ENCODE results near the gene ATP11C.
A peak's percentile ranks its signal among the peaks of the same experiment; 100 is the strongest.
"Not testable (repeated sequence)": the region's sequence is repeated elsewhere in the genome, so short reads cannot be mapped to it uniquely, and the experiment has no call there.

The ATP11C gene

DNA sequence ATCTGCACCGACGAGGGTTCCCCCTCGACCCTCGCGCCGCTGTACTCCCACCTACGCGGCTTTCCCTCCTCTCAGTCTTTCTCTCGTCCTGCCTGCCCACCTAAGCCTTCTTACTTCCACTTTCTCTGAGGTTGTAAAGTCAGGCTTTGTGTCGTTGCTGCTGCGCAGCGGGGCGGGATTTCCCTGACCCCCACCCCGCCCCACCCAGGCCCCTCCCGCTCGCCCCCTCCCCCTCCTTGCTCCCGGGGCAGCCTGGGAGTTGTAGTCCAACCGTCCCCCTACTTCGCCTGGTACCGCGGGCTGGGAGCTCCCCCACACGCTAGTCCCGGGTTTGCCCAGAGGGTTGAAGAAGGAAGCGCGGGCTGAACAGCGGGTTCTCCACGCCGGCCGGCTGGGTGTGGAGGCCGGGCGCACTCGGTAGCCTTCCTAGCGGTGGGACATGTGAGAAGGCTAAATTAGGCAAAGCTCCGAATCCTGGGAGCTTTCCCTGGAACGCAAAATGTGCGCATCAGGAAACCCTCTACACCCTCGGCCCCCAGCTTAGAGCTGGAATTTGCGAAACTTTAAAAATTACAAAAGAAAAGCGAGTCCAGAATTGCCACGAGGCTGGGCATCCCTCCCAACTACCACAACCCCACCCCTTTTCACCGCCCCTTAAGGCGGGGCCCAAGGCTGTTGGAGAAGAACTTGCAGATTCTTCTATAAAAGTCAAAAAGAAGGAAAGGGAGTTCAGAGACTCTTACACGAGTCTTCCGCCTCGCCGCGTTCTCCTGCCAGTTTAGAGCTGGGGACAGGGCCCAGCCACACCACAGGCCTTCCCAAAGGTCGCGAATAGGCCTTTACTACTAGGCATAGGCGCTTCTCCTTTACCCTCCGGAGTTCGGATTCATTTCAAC, at the start of gene ATP11C:
Gene ATP11C, minus strand, starts transcription at position 153 of the 896 bp plus-strand sequence. CDS start 1,011 bp downstream, outside the sequence.
- DNase-seq = peak; percentile 84

DNA sequence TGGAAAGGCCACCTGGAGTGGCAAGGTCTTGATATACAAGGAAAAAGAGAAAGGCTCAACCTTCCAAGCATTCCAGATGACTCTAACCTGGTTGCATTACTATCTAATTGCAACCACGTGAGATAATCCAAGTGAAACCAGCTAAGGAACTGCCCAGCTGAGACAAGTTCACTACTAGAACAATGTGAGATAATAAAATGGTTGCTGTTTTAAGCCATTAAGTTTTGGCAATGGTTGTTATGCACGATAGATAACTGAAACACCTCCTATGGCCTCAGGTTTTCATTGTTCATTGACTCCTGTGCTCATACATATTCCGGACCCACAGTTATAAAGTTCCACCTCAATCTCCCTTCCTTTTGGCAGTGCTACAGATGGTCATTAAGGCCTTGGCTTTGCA, 41.6 kb upstream of the ATP11C start:
- DNase-seq = no peak

DNA sequence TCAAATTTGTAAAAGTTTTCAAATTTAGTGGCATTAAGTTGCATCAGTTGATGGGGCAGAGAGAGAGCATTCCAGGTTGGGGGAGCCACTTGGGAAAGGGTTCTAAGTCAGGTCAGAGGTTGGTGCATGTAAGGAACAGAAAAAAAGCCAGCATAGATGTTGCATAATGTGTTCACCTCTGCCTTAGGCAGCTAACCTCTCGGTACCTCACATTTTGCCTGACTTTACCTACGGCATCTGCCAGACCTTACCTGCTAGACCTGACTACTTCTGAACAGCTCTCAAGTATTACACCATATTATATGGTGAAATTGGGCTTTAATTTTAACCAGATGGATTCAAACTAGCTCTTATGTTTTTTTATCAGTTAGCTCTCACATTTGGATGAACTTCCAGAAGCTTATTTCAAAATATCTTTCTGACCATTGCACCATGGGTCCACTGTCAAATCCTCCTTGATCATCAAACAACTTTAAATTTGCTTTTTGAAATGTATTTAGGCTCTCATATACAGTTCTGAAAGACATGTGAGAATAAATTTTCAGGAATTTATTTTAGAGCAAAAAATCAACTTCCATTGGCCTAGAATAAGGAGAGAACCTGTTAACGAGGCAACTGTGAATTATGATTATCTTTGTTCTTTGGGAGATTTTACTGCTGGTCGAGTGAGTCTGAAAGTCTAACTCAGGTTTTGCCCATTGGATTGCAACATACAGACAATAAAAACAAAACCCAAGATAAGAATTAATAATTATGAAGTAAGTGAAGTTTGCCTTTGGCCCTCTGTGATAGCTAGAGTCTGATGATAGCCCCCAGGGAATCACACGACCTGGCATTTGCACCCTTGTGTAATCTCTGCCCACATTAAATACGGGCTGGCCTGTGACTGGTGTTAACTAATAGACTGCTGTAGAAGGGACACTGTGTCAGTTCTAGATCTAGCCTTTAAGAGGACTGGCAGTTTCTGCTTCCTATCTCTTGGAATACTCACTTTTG, 40.1 kb upstream of the ATP11C start:
- no peak for DNase-seq

DNA sequence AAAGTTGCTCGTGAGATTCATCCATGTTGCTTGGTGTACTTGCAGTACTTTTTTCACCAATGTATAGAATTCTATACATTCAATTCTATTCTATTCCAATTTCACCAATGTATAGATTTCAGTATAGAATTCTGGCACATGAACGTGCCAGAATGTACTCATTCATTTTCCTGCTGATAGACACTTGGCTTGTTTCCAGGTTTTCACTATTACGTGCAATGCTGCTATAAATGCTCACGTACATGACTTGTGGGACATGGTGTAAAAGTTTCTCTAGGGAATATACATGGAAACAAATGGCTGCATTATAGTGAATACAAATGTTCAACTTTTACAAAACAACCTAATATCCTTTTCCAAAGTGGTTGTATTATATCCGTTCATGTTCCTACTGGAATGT, 39.3 kb upstream of the ATP11C start:
- DNase-seq = no peak

DNA sequence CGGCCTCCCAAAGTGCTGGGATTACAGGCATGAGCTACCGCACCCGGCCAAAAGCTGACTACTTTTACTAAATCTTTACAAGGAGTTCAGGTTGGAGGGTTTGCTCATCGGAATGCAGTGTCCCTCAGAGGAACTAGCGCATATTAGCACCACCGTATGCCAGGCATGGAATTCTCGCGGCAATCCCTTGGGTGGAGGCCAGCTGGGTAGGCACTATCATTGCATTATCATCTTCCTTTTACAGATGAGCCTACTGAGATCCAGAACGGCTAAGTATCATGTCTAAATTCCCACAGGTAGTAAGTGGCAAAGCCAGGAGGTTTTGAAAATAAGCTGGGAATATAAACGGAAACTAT, 38.5 kb upstream of the ATP11C start:
- no peak for DNase-seq

DNA sequence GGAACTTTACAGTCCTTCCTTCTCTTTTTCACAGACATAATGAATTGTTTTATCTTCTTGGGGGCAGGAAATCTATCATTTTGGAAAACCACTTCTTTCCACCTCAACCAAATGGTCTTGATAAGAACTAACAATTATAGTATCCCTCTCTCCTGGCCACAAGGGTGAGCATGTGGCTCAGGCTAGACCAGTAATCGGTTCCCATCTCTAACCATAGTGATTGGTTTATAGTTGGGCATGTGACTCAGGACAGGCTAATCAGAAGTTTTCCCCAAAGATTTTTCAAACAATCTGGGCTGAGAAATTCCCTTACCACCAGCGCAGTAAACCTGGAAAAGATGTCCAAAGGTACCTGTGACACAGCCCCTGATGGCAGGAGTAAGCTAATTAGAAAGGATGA, 36.4 kb upstream of the ATP11C start:
- no peak for DNase-seq

DNA sequence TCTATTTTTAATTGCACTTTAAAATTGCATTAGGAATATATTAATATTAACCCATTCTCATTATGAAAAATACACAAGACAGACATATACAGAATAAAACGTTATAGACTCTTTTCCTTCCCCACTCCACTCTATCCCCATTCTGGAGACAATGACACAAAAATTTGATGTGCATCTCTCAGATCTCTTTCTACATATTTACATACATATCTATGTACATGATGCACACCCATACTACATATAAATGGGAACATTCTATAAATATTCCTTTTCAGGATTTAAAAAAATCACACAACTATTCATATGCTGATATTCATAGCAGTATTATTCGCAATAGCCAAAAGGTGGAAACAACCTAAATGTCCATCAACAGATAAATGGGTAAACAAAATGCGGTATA, 34.9 kb upstream of the ATP11C start:
- no peak for DNase-seq

DNA sequence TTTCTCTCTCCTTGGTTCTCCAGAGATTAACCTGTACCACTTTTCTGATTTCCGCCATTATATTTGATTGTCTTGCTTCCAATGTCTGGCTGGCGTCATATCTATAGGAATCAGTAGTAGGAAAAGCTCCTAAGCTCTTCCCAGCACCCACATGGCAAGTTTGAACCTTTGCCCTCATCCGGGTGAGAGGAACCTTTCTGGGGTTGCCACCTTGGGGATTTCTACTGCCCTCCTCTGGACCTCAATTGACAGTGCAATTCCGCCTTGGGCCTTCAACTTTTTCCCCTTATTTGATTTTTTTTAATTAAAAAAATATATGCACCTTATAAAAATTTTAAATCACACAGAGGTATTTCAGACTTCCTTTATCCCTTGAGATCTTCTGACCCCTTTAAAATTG, 34.4 kb upstream of the ATP11C start:
- DNase-seq = no peak

DNA sequence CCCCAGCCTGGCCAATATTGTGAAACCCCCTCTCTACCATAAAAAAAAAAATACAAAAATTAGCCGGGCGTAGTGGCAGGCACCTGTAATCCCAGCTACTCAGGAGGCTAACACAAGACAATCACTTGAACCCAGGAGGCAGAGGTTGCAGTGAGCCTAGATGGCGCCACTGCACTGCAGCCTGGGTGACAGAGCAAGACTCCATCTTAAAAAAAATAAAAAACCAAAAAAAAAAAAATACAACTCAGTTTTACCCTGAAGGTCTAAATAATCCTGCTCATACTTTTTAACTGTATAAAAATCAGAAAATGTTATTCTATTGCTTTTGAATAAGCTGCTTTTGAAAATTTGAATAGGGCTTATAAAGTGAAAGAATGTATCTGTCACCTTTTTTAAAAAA, 33.3 kb upstream of the ATP11C start:
- not testable (repeated sequence) for DNase-seq

DNA sequence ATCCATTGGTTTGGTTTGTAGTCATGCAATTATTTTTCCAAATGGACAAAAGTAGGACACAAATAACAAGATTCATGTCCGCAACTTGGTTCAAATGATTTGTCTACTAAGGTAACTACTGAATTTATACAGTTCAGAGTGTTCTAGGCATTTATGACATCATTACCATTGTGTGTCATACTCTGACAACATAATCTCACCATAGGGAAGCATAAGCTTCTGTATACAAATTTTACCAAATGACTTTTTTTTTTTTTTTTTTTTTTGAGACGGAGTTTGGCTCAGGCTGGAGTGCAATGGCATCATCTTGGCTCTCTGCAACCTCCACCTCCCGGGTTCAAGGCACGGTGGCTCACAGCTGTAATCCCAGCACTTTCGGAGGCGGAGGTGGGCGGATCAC, 32.6 kb upstream of the ATP11C start, which contains the start of gene CXorf66:
Gene CXorf66, minus strand, starts transcription at position 101 of the 400 bp plus-strand sequence. Its CDS starts 25 bp downstream, at position 76.
- DNase-seq = no peak

DNA sequence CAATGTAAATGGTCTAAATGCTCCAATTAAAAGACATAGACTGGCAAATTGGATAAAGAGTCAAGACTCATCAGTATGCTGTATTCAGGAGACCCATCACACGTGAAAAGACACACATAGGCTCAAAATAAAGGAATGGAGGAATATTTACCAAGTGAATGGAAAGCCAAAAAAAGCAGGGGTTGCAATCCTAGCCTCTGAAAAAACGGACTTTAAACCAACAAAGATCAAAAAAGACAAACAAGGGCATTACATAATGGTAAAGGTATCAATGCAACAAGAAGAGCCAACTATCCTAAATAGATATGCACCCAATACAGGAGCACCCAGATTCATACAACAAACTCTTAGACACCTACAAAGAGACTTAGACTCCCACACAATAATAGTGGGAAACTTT, 28.2 kb upstream of the ATP11C start:
- not testable (repeated sequence) for DNase-seq

DNA sequence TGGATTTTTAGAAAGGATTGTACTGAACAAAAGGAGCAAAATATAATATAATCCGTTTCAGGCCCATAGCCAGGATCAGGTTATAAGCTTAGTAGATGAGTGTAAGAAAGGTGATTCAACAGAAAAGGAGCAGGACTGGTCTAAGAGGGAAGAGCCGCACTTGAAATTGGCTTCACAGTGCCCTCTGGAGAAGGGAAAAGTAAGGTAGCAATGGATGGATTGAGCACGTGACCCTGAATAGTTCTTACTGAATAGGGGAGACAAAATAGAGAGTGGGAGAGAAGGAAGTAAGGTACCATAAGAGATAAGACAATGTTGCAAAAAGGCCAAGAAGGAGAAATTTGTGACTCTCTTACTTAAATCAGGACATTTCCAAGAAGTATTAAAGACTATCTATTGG, 16.9 kb upstream of the ATP11C start:
- DNase-seq = no peak

DNA sequence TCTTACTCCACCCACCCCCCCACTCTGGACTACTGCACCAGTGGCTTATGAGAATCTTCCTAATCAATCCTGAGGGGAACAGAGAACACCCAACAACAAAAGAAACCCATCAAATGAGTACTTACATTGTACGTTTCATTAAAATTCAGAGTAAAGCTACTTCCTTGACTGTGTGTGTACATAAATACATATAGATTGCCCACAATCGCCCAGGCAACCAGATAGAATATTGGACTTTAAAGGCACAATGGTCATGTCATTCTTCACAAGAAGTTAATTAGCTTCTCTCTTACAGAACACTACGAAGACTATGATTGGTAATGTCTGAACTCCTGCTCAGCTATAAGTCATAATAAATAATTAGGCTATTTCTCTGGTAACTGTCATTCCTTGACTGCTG, 12.2 kb upstream of the ATP11C start:
- no peak for DNase-seq

DNA sequence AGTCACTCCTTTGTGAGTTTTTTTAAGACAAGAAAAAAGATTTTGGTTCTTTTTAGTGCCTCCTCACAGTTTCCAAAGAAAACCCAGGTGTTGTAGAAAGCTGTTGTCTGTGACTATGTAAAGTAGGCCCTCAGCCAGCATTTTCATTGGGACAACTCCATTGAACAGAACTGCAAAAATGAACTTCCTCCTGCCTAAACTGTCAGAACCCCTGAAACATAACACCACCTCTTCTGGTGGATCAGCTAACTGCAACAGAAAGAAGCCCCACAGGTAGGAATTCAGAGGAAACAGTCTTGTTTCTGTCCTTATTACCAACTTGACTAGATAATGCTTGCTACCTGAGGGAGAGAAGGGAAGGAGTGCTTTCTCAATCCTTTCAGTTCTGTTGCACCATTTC, 3.4 kb upstream of the ATP11C start:
- no peak for DNase-seq

DNA sequence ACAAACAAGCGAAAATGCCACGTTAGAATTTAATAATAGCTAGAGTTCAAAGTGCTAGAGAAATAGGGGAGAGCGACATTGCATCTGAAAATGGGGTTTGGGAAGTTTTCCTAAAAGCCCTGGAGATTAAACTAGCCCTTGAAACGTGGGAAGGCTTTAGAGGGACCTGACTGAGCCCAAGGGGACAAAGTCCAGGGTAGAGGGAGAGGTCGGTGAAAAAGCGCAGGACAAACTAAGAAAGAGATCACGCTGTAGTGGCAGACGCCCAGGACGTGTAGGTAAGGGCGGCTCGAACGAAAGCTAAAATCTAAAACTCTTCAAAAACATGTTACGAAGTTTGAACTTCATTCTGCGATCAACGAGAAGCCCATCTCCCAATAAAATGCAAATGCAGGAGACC, 1.1 kb upstream of the ATP11C start:
- no peak for DNase-seq

DNA sequence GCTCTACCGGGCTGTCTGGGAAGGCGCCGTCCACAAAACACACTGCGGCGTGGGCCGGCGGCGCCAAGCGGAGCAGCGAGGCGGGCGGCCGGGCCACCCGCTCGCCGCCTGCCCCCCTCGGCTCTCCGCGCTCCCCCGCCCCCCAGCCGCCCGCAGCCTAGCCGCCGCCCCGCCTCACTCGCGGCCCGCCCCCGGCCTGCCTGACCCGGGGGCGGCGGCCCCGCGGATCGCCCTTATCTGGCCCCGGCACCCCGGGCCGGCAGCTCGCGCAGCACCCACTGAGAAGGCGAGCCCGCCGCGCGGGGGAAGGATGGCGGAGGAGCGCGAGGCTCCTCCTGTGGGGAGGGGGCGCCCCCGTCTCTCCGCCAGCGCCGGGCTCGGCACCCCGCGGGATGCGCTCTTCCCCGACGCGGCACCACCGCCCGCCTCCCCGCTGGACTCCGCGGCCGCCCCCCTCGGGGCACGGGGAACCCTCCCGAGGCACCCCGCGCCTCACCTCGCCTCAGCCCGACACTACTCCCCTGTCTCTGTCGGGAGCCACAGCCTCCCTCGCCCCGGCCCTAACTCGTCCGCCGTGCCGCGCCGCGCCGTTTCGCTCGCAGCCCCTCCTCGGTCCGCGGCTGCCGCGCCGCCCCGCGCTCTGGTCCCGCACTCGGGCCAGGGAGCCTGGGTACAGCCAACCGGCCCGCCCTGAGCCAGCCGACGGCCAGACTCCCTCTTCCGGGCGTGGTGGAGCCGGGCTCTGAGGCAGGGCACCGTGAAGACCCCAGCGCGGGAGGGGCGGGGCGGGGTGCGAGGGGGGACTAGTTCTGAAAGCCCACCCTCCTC, 566 bp downstream of the ATP11C start:
- peak; percentile 30 for DNase-seq

DNA sequence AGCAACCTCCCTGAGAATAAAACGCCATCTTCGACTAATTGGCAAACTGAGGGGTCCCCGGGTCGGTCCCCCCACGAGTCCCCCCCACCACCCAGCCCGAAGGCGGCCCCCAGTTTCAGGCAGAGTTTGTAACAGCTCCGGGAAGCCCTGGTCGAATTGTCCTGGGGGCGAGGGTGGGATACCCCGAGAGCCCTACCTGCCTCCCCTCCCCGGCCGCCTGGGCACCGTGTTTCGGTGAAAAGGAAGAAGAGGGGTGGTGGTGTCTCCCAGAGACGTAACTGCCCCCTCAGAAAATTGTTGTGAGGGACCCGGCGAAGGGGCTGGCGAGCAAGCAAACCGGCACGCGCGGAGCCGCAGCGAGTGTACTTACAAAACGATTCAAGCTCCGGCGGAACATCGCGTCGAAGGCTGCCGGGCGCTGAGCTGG, 1.2 kb downstream of the ATP11C start:
- no peak for DNase-seq

DNA sequence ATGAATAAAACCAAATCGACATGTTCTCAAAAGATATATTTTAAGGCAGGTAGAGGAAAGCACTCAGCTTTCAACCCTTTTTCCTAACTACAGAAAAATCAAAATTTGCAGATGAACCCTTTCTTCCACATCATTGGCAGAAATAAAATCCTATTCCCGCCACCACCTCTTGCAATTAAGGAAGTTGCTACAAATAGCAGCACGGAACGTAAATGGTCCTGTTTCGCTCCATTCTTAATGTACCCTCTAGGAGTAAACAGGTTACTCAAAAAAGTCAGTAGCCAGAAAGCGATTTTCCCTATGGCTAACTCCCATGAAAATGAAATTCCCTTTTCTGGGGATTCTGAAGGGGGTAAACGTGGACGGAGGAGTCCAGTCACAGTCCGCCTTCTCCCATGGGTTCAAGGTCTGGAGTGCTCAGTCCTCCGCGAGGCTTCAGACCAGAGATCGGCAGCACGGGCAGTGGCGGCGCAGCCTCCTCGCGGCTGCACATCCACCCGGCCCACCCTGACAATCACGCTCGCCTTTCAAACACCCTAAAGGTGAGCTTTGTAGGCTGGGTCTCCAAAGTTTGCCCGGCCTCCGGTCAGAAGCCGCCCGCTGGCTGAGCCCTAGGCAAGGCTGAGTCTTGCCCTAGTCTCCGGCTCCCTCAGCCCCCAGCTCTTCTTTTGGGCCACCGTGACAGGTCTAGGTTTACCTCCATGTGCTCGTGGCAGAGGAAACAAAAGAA, 1.8 kb downstream of the ATP11C start:
- peak; percentile 6 for DNase-seq

DNA sequence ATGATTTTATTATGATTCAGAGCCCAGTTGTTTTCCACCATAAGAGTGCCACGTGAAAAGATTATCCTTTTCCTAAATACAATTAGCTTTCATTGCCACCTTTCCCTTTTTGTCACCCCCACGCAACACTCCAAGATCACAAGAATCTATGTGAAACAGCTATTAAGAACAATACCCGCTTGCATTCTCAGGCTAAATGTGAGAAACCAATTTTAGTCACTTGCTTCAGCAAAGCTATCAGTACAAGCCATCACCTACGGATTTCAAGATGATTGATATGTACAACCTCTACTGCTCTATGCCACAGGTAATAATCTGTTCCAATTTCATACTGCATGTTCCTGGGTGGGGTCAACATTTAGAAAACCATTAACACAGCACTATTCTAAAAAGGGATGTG, 2.5 kb downstream of the ATP11C start:
- no peak for DNase-seq

DNA sequence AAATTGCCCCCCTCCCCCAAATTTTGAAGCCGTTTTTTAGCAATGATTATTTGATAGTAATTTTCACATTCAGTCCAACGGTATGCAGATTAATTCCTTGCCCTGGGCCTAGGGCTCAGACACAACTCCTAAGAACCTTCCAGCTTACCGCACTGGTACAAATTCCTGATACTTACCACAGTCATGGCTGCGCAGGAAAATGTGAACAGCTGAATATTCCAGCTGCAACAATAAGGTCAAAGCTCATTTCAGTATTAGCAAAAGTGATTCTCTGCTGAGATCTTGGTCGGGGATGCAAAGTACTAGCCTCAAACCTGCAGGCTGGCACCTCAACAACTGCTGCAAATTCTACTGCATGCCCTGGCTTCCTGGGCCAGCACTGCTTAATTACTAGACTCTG, 3.0 kb downstream of the ATP11C start:
- DNase-seq = no peak

DNA sequence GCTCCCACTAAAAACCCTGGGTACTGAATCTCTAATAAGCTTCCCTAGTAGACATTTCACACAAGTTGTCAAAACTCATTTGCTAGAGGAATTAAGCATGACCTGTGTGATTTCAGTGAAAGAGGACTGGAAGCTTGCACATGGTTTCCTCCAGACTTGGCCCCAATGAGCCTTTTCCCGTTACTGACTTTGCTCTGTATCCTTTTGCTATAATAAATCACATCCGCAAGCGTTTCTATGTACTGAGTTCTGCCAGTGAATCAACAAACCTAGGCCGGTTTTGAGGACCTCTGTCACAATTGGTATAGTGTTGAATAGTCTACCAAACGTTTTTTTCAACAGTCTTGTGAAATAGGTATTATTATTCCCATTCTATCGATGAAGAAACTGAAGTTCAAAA, 8.2 kb downstream of the ATP11C start:
- DNase-seq = no peak
